NK-92 (cell line): ENCODE measurements around the gene DMXL2.
"Not testable (repeated sequence)": the region's sequence is repeated elsewhere in the genome, so short reads cannot be mapped to it uniquely, and the experiment has no call there.

Source experiments
- DNase-seq: peaks from one replicate; lab custom pipeline; 2025; ENCODE audit not compliant: unreplicated experiment; lab: John Stamatoyannopoulos, UW

The DMXL2 gene

DNA sequence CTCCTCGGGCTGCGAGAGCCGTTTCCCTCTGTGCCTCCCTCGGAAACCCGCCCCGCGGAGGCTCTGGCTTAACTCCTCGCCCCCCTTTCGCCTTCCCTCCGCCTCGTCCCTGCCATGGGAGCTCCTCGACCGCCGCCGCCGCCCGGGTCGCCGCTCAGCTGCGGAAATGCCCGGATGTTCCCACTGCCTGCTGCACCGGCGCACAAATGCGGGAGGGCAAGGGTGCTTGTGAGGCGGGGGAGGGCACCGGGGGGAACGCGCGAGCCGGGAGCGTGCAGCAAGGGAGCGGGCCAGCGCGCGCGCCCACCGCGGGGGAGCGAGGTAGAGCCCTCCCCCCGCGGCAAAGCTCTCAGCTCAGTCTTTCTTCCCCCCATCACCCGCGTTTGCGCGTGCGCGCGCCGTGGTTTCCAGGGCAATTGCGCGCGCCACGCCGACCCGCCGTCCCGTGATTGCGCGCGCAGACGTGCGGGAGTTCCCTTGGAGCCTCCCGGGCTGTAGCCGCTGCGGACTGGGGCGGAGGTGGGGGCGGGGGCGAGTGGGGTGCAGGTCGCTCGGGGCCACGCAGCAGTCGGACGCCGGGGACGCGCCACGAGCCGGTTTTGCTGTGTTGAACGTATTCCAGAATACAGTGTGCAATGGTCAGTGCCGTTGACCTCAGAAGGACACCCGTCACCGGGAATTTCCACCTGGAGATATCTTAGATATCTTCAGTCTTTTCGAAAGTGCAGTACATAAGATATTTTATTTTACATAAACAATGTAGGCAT, at the start of gene DMXL2:
TSS of gene DMXL2 (minus strand) at position 168 of the 767 bp plus-strand sequence. CDS start 226 bp downstream, outside the sequence.
- no peak for DNase-seq

- DNase-seq: no peak
These were observed 49.6 kb upstream of the DMXL2 start for GRCh38 chr15:51672155-51672687.

DNA sequence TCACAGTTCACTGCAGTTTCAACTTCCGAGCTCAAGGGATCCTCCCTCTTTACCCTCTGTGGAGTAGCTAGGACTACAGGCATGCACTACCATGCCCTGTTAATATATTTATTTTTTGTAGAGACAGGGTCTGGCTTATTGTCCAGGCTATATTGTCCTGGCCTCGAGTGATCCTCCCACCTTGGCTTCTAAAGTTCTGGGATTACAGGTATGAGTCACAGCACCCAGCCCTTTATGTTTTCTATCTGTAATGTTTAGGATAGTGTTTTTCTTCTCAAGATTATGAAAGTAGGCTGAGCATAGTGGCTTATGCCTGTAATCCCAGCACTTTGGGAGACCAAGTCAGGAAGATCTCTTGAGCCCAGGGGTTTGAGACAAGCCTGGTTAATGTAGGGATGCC, 46.8 kb upstream of the DMXL2 start:
- DNase-seq: no peak

DNA sequence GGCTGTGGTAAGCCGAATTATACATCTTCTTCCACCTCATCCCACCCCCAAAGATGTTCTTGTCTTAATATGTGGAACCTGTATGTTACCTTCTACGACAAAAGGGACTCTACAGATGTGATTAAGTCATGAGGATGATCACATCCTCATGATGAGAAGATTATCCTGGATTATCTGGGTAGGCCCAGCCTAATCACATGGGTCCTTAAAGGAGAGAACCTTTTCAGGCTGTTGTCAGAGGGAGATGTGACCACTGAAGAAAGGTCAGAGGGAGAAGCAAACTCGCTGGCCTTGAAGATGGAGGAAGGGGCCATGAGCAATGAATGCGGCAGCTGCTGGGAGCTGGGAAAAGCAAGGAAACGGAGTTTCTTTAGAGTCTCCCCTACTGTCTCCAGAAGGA, 45.9 kb upstream of the DMXL2 start:
- DNase-seq: no peak

- no peak for DNase-seq
These were observed 44.9 kb upstream of the DMXL2 start for GRCh38 chr15:51667478-51667877.

- DNase-seq: no peak
These were observed 38.5 kb upstream of the DMXL2 start for GRCh38 chr15:51661072-51661471.

- no peak for DNase-seq
These were observed 36.1 kb upstream of the DMXL2 start for GRCh38 chr15:51658664-51659063.

GRCh38 chr15:51655401-51656057, 33.0 kb upstream of the DMXL2 start:
- DNase-seq: not testable (repeated sequence)

DNA sequence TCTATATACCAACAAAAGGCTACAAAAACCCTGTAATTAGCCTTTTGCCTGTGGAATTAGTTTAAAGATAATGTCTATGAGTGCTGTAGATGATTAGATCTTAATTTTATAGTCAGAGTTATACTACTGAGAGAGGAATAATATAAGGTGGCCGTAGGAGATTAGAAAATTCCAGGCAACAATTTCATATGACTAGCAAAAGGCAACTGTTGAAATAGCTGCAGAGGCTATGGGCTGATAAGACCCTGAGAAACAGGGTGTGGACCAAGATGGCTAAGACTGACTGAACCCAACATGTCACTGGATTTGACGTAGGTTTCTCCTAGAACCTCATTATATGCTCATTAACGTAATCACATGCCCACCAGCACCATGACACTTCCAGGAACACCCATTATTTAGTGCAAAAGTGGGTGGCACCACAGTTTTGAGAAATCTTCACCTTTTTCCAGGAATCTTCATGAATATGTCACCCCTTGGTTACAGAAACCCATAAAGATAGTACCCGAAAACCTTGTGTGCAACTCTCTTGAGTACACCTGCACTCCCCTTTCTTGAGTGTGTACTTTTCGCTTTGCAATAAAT, 29.6 kb upstream of the DMXL2 start:
- no peak for DNase-seq

- no peak for DNase-seq
These were observed 27.3 kb upstream of the DMXL2 start for GRCh38 chr15:51649659-51650521.

DNA sequence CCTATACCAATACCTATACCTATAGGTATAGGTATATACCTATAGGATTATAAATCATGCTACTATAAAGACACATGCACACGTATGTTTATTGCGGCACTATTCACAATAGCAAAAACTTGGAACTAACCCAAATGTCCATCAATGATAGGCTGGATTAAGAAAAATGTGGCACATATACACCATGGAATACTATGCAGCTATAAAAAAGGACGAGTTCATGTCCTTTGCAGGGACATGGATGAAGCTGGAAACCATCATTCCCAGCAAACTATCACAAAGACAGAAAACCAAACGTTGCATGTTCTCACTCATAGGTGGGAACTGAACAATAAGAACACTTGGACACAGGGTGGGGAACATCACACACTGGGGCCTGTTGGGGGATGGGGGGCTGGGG, 26.1 kb upstream of the DMXL2 start:
- not testable (repeated sequence) for DNase-seq

GRCh38 chr15:51648101-51648500, 25.5 kb upstream of the DMXL2 start:
- not testable (repeated sequence) for DNase-seq

DNA sequence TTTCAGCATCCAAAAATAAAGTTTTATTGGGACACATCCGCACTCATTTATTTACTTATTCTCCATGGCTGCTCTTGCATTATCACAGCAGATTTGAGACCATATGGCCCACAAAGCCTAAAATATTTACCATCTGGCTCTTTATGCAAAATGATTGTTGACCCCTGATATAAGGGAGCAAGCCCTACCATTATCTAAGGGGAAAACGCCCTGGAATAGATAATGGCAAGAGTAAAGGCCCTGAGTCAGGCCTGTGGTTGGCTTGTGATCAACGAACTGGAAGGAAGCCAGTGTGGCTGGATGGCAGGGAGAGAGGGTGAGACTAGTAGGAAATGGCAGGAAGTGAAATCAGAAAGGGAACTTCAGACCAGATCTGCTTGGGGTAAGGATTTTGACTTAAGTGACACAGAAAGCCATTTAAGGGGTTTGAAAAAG, 24.6 kb upstream of the DMXL2 start:
- DNase-seq: no peak

DNA sequence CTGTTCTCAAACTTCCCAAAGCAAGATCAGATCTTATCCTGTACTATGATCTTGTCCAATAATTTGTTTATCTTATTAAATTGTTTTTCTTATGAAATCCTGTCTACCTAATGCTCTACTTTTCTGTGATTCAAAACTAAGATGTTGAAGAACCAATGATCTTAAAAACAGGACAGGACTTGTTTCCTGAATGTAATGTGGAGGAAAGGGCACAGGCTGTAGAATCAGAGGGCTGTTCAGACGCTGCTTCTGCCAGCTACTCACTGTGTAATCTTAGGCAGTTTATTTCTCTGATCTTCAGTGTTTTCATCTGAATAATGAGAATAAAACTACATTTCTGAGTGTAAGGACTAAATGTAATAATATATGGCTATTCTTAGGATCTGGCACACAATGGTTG, 20.1 kb upstream of the DMXL2 start:
- DNase-seq: no peak

- no peak for DNase-seq
These were observed 19.0 kb upstream of the DMXL2 start for GRCh38 chr15:51641490-51642130.

DNA sequence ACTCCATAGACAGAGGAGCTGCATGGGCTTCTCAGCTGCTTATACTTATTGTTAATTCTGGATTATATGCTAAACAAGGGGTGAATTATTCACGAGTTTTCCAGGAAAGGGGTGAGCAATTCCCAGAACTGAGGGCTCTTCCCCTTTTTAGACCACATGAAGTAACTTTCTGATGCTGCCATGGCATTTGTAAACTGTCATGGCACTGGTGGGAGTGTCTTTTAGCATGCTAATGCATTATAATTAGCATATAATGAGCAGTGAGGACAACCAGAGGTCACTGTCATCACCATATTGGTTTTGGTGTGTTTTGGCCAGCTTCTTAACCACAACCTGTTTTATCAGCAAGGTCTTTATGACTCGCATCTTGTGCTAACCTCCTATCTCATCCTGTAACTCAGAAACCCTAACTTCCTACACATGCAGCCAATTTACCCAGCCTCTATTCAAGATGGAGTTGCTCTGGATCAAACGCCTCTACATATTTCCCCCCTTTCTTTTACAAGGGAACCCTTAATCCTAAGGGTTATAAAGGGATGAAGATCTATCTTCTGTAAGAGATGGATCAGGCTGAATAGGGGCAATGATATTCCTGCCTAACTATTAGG, 12.1 kb upstream of the DMXL2 start:
- no peak for DNase-seq

DNA sequence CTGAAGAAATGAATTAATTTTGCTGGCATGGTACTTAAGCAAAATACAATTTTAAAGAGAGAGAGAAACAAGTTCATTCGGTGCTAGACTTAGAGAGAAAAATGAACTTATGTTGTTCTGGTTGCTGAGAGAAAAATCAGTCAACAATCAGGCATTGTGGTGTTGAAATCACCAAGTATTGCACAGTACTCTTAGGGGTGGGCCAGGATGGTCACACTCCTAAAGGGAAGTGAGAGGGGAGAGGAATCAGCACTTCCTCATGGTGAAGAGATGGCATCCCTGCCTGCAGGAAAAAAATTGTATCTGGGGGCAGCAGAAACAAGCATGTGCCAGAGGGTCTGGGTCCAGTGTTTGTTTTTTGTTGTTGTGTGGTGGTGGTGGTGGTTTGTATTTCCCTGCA, 7.0 kb upstream of the DMXL2 start:
- no peak for DNase-seq

DNA sequence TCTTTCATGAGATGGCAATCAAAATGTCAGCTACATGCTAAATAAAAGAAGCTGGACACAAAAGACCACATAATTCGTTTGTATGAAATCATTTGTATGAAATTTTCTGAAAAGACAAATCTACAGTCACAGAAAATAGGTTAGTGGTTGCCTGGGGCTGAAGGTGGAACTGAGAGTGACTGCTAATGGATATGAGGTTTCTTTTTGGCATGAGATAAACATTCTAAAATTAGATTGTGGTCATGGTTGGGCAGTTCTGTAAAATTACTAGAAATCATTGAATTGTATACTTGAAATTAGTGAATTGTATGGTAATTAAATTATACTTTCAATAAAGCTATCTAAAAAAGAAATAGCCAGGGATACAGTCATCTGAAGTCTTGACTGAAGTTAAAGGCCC, 2.7 kb upstream of the DMXL2 start:
- DNase-seq: no peak

- no peak for DNase-seq
These were observed 1.5 kb upstream of the DMXL2 start for GRCh38 chr15:51624022-51624421.

DNA sequence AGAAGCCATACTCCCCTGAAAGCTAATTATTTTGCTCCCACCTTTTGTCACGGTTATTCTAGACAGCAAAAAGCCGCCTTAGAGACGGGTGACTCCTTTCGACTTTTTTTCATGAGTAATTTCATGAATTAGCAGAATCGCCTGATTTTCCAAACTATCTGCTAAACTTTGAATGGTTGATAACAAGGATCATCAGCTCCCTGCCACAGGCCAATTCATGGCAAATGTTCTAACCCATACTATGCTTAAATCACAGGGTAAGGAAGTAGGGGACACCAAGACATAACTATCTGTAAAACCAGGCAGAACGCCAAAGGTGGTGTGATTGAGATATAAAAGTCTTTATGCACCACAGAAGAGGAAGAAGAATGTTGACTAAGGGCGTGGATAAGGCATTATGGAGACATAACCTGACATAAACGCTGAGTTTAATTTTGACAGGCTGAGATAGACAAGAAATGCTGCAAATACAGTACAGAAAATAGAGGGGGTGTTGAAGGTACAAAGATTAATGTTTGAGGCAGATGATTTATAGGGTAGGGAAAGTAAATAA, 891 bp upstream of the DMXL2 start:
- no peak for DNase-seq
